ENCODE results near the gene ERAL1.

DNA sequence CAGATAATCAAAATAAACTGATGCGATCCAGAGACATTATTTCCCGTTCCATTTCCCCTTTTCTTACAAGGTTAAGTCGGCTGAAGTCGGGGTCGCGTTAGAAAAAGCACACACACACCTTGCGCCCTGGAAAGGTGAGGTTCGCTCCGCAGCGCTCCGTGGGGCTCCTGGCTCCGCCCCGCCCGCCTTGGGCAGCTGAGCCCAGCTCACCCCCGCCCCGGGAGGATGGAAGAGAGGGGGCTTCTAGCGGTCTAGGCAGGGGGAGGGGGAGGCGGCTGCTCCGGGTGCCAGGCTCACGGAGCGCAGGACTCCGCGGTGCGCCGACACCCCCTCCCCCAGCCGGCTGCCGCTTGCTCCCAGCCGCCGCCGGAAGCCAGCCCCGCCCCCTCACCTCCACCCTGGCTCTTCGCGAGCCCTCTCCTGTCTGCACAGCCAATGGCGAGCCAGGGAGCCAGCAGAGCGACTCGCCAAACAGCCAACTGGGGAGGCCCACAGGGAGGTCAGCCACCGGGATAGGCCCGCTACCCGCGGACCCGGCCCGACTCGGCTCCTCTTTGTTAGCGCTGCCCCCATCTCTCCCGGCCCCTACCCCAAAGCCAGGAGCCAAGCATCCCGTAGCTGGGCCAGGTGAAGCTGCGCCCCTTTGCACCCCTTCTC lies 42.6 kb upstream of the ERAL1 start:
- TF ChIP-seq POLR2AphosphoS5 (IDR thresholded peaks at IDR 0.05; ENCODE audit: low read depth, low read length), result peak; percentile 78
- peak in 1 of 2 experiments; percentile 79; a peak in 2 of 3 replicates for TF ChIP-seq POLR2A (IDR thresholded peaks at IDR 0.05; ENCODE audit: control extremely low read depth in 1 of 2, low read depth in 2 of 2, low read length in 2 of 2)
- TF ChIP-seq, protein P1, sequence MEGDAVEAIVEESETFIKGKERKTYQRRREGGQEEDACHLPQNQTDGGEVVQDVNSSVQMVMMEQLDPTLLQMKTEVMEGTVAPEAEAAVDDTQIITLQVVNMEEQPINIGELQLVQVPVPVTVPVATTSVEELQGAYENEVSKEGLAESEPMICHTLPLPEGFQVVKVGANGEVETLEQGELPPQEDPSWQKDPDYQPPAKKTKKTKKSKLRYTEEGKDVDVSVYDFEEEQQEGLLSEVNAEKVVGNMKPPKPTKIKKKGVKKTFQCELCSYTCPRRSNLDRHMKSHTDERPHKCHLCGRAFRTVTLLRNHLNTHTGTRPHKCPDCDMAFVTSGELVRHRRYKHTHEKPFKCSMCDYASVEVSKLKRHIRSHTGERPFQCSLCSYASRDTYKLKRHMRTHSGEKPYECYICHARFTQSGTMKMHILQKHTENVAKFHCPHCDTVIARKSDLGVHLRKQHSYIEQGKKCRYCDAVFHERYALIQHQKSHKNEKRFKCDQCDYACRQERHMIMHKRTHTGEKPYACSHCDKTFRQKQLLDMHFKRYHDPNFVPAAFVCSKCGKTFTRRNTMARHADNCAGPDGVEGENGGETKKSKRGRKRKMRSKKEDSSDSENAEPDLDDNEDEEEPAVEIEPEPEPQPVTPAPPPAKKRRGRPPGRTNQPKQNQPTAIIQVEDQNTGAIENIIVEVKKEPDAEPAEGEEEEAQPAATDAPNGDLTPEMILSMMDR (IDR thresholded peaks at IDR 0.05; ENCODE audit: control extremely low read depth in 1 of 3, insufficient read depth in 1 of 3, low read depth in 1 of 3, low read length in 3 of 3), result no peak
- no peak for TF ChIP-seq SIX5 (IDR thresholded peaks at IDR 0.05; ENCODE audit: low read depth, low read length)
- TF ChIP-seq CBX5 (IDR thresholded peaks at IDR 0.05; ENCODE audit: low read depth, low read length), result no peak
- TF ChIP-seq GABPA (IDR thresholded peaks at IDR 0.05; ENCODE audit: borderline replicate concordance, insufficient read depth, low read length), result no peak
- no peak for TF ChIP-seq CREB1 (IDR thresholded peaks at IDR 0.05)
- TF ChIP-seq EP300 (IDR thresholded peaks at IDR 0.05; ENCODE audit: borderline replicate concordance in 1 of 2, low read depth in 2 of 2, low read length in 2 of 2), result peak in 1 of 2 experiments; percentile 35; a peak in 1 of 3 replicates

Data from H1 (cell line).